Thoracic aorta (tissue), 2 donors: ENCODE results near the gene MOV10L1. TPM values are rescaled to one million over a fixed set of nuclear protein-coding genes. Genes with fewer than 3 reads are reported as not detected.

ENCODE experiments used
- ATAC-seq: fragments of 150-250 bp; one replicate; pipeline ENCODE4 v1.8.0; 2017; ENCODE audit warnings: low read depth; ENCODE audit not compliant: insufficient number of reproducible peaks, low FRiP score
- DNase-seq: peaks from one replicate; pipeline ENCODE4 v3.0.0-alpha.2; 2020; ENCODE audit warnings: low spot score
- H3K27ac ChIP-seq, 2 donors: fragments of 200-600 bp; sonication (generic); 1 replicate in 1 of 2; 2 replicates in 1 of 2; pipeline ENCODE4 v1.5.1; 2016; ENCODE audit warnings: mild to moderate bottlenecking in 2 of 2, moderate library complexity in 2 of 2
- H3K27me3 ChIP-seq: fragments of 200-600 bp; sonication (generic); replicated peaks from 2 replicates; pipeline ENCODE4 v1.6.0; 2016; ENCODE audit warnings: mild to moderate bottlenecking; ENCODE audit not compliant: insufficient read depth
- H3K36me3 ChIP-seq: fragments of 200-600 bp; sonication (generic); one replicate; pipeline ENCODE4 v1.5.1; 2016
- H3K4me1 ChIP-seq, 2 donors: fragments of 200-600 bp; sonication (generic); 1 replicate in 1 of 2; 2 replicates in 1 of 2; pipeline versions ENCODE4 v1.5.1 to v1.6.0; 2016; ENCODE audit warnings: low read depth in 2 of 2, mild to moderate bottlenecking in 1 of 2; ENCODE audit not compliant: control insufficient read depth in 1 of 2
- H3K4me3 ChIP-seq: fragments of 200-600 bp; sonication (generic); 2 replicates; pipeline ENCODE4 v1.5.1; 2016; ENCODE audit warnings: mild to moderate bottlenecking
- H3K9me3 ChIP-seq: fragments of 200-600 bp; sonication (generic); 2 replicates; pipeline ENCODE4 v1.5.1; 2016
- CTCF ChIP-seq: fragments of 200-600 bp; sonication (generic); IDR thresholded peaks from one replicate; pipeline ENCODE4 v1.5.1; 2019; ENCODE audit warnings: antibody characterized with exemption
- total RNA-seq, 2 donors: library from RNA; depleted of rRNA; stranded (reverse); fragments of >200 nt; gene quantifications; one replicate each; pipeline versions ENCODE4 v1.1.0 to v1.2.3, GENCODE V29; 2016

MOV10L1 gene
- total RNA-seq, 2 donors from 2014 or later, result 4.6 to 7.4 TPM

- Histone ChIP-seq H3K4me3 (no peak overlapping the region), H3K27ac (no peak overlapping the region), H3K4me1 (peaks cover 7 to 11% of the 10 kb centered on the region in 2 donors), H3K36me3 (no peaks in the 10 kb centered on the region), H3K9me3 (no peaks in the 10 kb centered on the region), H3K27me3 (no peaks in the 10 kb centered on the region)
- TF ChIP-seq CTCF, result no peak
- ATAC-seq, result no peak
- no peak for DNase-seq
Observed at GRCh38 chr22:50081426-50082196, 8.2 kb upstream of the MOV10L1 start.

DNA sequence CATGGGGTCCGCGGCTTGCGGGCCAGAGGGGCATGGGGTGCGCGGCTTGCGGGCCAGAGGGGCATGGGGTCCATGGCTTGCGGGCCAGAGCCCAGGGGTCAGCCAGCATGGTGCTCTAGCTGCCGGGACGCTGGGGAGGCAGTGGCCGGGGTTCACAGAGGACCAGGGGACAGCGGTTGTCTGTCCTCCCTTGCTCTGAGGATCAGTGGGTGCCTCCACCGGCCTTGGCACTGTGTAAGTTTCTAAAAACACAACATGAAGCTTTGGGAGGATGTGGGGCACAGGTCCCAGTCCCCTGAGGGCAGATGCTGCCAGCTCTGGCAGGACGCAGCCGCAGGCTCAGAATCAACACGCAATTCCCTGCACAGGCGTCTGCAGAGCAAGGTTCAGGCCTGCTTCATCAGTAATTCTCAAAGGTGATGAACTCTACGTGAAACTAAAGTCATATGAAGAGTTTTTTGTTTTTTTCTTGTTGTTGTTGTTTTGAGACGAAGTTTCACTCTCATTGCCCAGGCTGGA, 7.5 kb upstream of the MOV10L1 start:
- TF ChIP-seq CTCF, result no peak
- Histone ChIP-seq H3K4me1 (peaks cover 13 to 17% of the 10 kb centered on the region in 2 donors), H3K27ac (no peak overlapping the region), H3K9me3 (no peaks in the 10 kb centered on the region), H3K4me3 (no peak overlapping the region), H3K36me3 (no peaks in the 10 kb centered on the region), H3K27me3 (no peaks in the 10 kb centered on the region)
- DNase-seq (no peak), ATAC-seq (no peak)

DNA sequence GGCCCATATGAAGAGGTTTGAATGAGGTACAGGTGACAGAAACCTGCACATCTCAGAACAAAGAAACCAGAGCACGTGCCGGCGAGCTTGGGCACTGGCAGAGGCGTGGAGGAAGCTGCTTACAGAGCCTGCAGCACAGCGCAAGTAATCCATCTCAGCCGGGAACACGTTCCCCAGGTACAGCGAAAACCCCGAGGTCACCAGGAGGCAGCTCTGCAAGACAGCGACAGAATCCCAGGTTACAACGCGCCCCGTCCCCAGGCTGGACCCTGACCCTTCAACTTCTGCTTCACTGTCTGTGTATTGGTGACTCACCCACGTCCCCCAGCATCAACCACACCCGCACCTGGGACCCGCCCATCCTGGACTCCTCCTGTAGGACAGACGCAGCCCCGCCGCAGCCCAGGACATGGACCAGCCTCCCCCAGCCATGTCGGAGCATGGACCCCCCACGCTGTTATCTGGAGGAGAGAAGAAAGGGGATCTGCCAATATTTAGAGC, 6.8 kb upstream of the MOV10L1 start:
- ATAC-seq (no peak), DNase-seq (no peak)
- Histone ChIP-seq H3K4me1 (peaks cover 13 to 25% of the 10 kb centered on the region in 2 donors), H3K4me3 (no peak overlapping the region), H3K9me3 (no peaks in the 10 kb centered on the region), H3K36me3 (no peaks in the 10 kb centered on the region), H3K27me3 (no peaks in the 10 kb centered on the region), H3K27ac (no peak overlapping the region)
- no peak for TF ChIP-seq CTCF

DNA sequence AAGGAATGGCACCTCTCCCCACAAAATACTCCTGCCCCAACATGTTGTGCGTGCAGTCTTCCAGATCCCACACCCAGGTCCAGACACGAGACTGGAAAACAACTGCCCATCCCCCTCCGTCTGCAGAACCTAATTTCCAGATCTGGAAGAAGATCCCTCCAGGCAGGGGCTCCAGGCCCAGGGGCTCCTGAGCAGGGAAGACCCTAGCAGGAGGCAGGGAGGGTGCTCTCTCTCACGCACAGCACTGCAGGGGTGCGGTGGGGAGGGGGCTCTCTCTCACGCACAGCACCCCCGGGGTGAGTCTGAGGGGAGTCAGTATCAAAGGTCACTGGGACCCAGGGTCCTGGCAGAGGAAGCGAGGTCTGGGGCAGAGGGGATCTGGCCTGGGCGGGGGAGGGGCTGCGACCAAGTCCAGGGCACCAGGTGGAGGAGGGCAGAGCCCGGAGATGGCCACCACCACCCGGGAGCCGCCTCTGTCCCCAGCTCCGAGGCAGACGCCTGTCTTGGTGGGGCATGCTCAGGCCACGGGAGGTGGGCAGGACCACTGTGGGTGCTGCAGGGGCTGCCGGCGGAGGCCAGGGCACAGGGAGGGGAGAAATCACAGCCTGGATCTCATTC, 6.2 kb upstream of the MOV10L1 start:
- DNase-seq (no peak), ATAC-seq (no peak)
- H3K4me3 ChIP-seq, result no peak overlapping the region
- H3K9me3 ChIP-seq, result no peaks in the 10 kb centered on the region
- H3K27ac ChIP-seq, result no peak overlapping the region
- TF ChIP-seq CTCF, result no peak
- H3K36me3 ChIP-seq, result no peaks in the 10 kb centered on the region
- peaks cover 13 to 25% of the 10 kb centered on the region in 2 donors for H3K4me1 ChIP-seq
- H3K27me3 ChIP-seq, result no peaks in the 10 kb centered on the region

- Histone ChIP-seq H3K27me3 (no peaks in the 10 kb centered on the region), H3K4me1 (peaks cover 13 to 25% of the 10 kb centered on the region in 2 donors), H3K27ac (no peak overlapping the region), H3K4me3 (no peak overlapping the region), H3K36me3 (no peaks in the 10 kb centered on the region), H3K9me3 (no peaks in the 10 kb centered on the region)
- DNase-seq (no peak), ATAC-seq (no peak)
- no peak for TF ChIP-seq CTCF
Observed at GRCh38 chr22:50084080-50084477, 5.7 kb upstream of the MOV10L1 start.
